ENCODE measurements around the gene PRDM5.

The PRDM5 gene

GRCh38 chr4:120770897-120771296 is 151.6 kb downstream of the PRDM5 start:
- no peak overlapping the region for H3K4me2 ChIP-seq (ENCODE audit: low read length)

DNA sequence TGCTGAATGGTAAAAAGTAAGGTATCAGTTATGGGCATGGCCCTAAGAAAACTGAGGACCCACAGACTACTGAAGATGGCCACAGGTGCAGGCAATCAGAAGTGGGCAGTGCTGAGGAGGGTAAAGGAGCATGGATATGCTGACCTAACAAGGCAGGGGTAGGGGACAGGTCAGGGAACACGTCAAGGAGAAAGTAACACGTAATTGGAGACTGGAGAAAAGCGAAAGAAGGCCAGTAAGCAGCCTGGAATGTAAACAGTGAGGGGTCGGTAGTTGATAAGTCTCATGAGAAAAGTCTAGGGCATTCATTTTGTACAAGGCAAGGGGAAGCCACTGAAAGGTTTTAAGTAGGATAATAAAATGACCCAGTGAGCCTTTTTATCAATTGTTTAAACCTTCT is 153.3 kb downstream of the PRDM5 start:
- no peak overlapping the region for H3K9ac ChIP-seq
- no peaks in the 10 kb centered on the region for H3K36me3 ChIP-seq (ENCODE audit: control insufficient read depth, insufficient read depth, low read length)
- no peak overlapping the region for H2AFZ ChIP-seq
- no peaks in the 10 kb centered on the region for H3K27me3 ChIP-seq (ENCODE audit: control insufficient read depth, insufficient read depth, low read length)
- H3K9me3 ChIP-seq (ENCODE audit: control insufficient read depth, low read length), result no peaks in the 10 kb centered on the region
- TF ChIP-seq, protein P1, sequence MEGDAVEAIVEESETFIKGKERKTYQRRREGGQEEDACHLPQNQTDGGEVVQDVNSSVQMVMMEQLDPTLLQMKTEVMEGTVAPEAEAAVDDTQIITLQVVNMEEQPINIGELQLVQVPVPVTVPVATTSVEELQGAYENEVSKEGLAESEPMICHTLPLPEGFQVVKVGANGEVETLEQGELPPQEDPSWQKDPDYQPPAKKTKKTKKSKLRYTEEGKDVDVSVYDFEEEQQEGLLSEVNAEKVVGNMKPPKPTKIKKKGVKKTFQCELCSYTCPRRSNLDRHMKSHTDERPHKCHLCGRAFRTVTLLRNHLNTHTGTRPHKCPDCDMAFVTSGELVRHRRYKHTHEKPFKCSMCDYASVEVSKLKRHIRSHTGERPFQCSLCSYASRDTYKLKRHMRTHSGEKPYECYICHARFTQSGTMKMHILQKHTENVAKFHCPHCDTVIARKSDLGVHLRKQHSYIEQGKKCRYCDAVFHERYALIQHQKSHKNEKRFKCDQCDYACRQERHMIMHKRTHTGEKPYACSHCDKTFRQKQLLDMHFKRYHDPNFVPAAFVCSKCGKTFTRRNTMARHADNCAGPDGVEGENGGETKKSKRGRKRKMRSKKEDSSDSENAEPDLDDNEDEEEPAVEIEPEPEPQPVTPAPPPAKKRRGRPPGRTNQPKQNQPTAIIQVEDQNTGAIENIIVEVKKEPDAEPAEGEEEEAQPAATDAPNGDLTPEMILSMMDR (IDR thresholded peaks at IDR 0.05), result no peak
- H3K4me3 ChIP-seq (ENCODE audit: low read depth, low read length), result no peak overlapping the region
- no peak overlapping the region for H3K27ac ChIP-seq
- H3K79me2 ChIP-seq, result no peaks in the 10 kb centered on the region
- H3K4me2 ChIP-seq (ENCODE audit: low read length), result no peak overlapping the region
- no peaks in the 10 kb centered on the region for H3K4me1 ChIP-seq

More at GRCh38 chr4:120770897-120771296, 151.6 kb downstream of the PRDM5 start:
- H3K4me1 ChIP-seq, result no peaks in the 10 kb centered on the region
- H3K27me3 ChIP-seq (ENCODE audit: control insufficient read depth, insufficient read depth, low read length), result no peaks in the 10 kb centered on the region
- H3K9ac ChIP-seq, result no peak overlapping the region
- no peak overlapping the region for H2AFZ ChIP-seq
- no peak overlapping the region for H3K27ac ChIP-seq
- H3K9me3 ChIP-seq (ENCODE audit: control insufficient read depth, low read length), result no peaks in the 10 kb centered on the region
- no peaks in the 10 kb centered on the region for H3K79me2 ChIP-seq
- no peak overlapping the region for H3K4me3 ChIP-seq (ENCODE audit: low read depth, low read length)
- H3K36me3 ChIP-seq (ENCODE audit: control insufficient read depth, insufficient read depth, low read length), result no peaks in the 10 kb centered on the region
- TF ChIP-seq, protein P1 (IDR thresholded peaks at IDR 0.05), result no peak

GRCh38 chr4:120765260-120765680 is 157.3 kb downstream of the PRDM5 start:
- Histone ChIP-seq H3K4me3 (ENCODE audit: low read depth, low read length) (no peak overlapping the region), H3K27me3 (ENCODE audit: control insufficient read depth, insufficient read depth, low read length) (no peaks in the 10 kb centered on the region), H3K79me2 (no peaks in the 10 kb centered on the region), H3K36me3 (ENCODE audit: control insufficient read depth, insufficient read depth, low read length) (no peaks in the 10 kb centered on the region), H3K9me3 (ENCODE audit: control insufficient read depth, low read length) (no peaks in the 10 kb centered on the region), H3K9ac (no peak overlapping the region), H2AFZ (no peak overlapping the region), H3K4me2 (ENCODE audit: low read length) (no peak overlapping the region), H3K27ac (no peak overlapping the region), H3K4me1 (no peaks in the 10 kb centered on the region)
- TF ChIP-seq, protein P1 (IDR thresholded peaks at IDR 0.05), result no peak

GRCh38 chr4:120763650-120764049 is 158.9 kb downstream of the PRDM5 start:
- TF ChIP-seq, protein P1 (IDR thresholded peaks at IDR 0.05), result no peak
- no peaks in the 10 kb centered on the region for H3K27me3 ChIP-seq (ENCODE audit: control insufficient read depth, insufficient read depth, low read length)
- no peaks in the 10 kb centered on the region for H3K4me1 ChIP-seq
- no peak overlapping the region for H2AFZ ChIP-seq
- no peaks in the 10 kb centered on the region for H3K36me3 ChIP-seq (ENCODE audit: control insufficient read depth, insufficient read depth, low read length)
- no peaks in the 10 kb centered on the region for H3K79me2 ChIP-seq
- no peak overlapping the region for H3K9ac ChIP-seq
- H3K4me2 ChIP-seq (ENCODE audit: low read length), result no peak overlapping the region
- no peak overlapping the region for H3K4me3 ChIP-seq (ENCODE audit: low read depth, low read length)
- no peak overlapping the region for H3K27ac ChIP-seq
- H3K9me3 ChIP-seq (ENCODE audit: control insufficient read depth, low read length), result no peaks in the 10 kb centered on the region

DNA sequence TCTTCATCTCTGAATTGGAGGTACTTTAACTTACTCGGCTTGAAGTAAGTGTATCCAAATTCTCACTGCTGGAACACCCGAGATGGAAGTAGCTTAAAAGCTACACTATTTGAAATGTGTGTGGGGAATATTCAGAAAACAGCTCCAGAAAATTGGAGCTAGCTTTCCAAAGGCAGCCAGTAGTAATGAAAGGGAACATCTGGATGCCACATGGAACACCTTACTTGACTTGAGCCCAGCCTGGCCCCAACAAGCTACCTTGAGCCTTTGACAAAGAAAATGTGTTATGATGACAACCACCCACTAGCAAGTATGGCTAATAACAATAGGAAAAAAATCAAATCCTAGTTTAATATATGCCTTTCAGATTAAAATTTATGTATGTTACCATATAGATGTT is 161.5 kb downstream of the PRDM5 start:
- Histone ChIP-seq H3K9me3 (ENCODE audit: control insufficient read depth, low read length) (no peaks in the 10 kb centered on the region), H3K27ac (no peak overlapping the region), H3K27me3 (ENCODE audit: control insufficient read depth, insufficient read depth, low read length) (no peaks in the 10 kb centered on the region), H3K4me3 (ENCODE audit: low read depth, low read length) (no peak overlapping the region), H3K79me2 (no peaks in the 10 kb centered on the region), H3K4me1 (no peaks in the 10 kb centered on the region), H3K9ac (no peak overlapping the region), H3K36me3 (ENCODE audit: control insufficient read depth, insufficient read depth, low read length) (no peaks in the 10 kb centered on the region), H2AFZ (no peak overlapping the region), H3K4me2 (ENCODE audit: low read length) (no peak overlapping the region)
- TF ChIP-seq, protein P1 (IDR thresholded peaks at IDR 0.05), result no peak
